HG02610 (cell line): Measurements from ENCODE around the gene DLG2.

Experiments used
- ATAC-seq: cut with Tn5 transposase; IDR thresholded peaks from one replicate; pipeline ENCODE4 v1.9.1; 2021; ENCODE audit warnings: mild to moderate bottlenecking, moderate library complexity; ENCODE audit not compliant: unreplicated experiment

Gene DLG2

DNA sequence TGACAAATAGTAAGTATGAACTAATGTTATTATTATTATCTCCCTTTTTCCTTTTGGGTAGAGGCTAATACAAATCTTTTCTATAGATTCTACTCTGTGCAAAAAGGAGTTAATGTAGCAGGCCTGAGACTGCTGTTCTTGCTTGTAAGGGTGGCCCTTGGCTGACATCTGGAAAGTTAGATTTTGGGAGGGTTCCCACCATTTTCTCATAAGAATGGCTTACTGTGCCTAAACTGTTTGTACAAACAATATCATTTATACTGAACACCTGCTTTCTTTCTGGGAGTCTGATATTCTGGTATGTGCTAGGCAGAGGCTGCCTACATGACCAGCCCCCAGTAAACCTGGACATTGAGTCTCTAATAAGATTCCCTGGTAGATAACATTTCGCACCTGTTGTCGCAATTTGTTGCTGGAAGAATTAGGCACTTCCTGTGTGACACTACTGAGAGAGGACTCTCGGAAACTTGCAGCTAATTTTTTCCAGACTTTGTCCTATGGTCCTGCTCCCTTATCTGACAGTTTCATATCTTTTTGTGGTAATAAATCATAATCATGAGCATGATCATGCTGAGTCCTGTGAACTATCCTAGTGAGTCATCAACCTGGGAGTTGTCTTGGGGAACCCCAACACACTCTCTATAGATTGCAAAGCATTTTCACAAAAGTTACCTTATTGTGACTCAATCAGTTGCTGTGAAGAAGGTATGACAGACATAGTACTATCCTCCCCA lies 2083.3 kb downstream of the DLG2 start:
- peak; percentile 60 for ATAC-seq

DNA sequence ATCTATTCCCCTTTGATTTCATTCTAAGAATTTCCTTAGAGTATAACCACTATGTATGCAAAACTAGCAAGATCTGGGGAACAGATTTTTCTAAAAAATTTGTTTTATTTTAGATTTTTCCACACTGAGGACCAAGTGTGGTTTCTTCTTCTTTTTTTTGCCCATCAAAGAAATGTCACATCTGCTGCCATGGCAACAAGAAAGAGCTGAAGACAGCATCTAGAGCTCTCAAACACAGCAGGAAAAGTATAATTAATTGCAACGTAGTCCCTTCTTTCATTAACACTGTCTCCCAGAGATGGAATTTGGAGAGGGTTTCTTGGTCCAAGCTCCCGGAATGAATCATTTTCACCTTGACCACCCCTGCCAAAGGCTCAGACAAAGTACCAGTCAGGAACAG lies 2084.3 kb downstream of the DLG2 start:
- no peak for ATAC-seq

- no peak for ATAC-seq
Measured at GRCh38 chr11:83540728-83541127, 2086.4 kb downstream of the DLG2 start.

- ATAC-seq = no peak
Measured at GRCh38 chr11:83540112-83540675, 2086.9 kb downstream of the DLG2 start.

- no peak for ATAC-seq
Measured at GRCh38 chr11:83538286-83538685, 2088.9 kb downstream of the DLG2 start.

DNA sequence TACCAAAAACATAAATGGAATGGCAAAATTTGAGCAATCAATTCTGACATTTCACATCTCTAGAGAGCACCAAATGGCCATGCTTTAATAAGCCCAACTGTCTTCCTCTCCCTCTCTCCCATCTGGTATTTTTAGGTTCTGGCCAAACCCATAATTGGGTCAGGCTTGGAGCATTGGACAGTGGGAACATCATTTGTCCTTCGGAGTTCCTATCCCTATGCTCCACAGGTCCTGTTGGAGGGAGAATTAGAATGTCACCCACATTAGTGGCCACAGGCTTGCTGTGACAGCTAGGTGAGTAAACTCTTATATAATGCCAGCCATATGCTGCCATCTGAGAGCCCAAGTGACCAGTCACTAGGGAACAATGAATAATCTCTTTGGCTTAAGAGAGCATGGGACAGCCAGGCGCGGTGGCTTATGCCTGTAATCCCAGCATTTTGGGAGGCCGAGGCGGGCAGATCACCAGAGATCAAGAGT lies 2090.0 kb downstream of the DLG2 start:
- ATAC-seq = no peak

GRCh38 chr11:83533166-83533565 lies 2094.0 kb downstream of the DLG2 start:
- no peak for ATAC-seq

DNA sequence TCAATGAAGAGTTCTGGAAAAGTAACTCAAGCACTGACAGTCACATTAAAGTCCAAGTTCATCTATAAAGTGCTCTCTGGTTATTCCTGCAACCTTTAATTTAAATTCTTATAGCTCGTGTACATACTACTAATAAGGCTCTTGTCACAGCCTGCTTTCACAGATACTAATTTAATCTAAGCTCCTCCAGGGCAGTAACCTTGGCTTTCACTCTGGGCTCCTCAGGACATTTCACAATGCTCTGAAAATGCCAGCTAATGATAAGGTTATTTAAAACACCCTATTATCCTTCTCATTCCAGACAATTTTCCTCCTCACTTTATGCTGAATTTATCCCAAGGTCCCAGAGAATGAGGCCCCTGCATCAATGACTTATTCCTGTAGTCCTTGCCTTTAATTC lies 2098.3 kb downstream of the DLG2 start:
- ATAC-seq = no peak

DNA sequence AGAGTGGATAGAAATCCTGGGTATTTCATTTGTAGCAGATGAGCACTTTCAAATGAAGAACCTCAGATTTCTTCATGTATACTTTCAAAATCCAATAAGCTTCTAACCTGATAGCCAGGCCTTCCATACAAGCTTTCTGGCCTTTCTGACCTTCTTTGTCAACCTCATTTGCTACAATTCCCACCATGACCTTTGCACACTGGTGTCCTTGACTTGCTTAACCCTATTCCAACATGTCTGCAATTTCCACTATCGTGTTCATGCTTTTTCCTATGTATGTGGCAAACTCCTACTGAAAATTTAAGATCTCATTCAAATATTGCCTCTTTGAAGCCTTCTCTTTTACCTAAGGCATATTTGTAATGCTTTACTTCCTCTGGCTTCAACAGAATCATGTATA lies 2098.9 kb downstream of the DLG2 start:
- no peak for ATAC-seq

GRCh38 chr11:83523676-83524075 lies 2103.5 kb downstream of the DLG2 start:
- ATAC-seq = no peak

- ATAC-seq = no peak
Measured at GRCh38 chr11:83522911-83523310, 2104.2 kb downstream of the DLG2 start.

GRCh38 chr11:83521647-83522596 lies 2105.2 kb downstream of the DLG2 start:
- ATAC-seq = no peak

DNA sequence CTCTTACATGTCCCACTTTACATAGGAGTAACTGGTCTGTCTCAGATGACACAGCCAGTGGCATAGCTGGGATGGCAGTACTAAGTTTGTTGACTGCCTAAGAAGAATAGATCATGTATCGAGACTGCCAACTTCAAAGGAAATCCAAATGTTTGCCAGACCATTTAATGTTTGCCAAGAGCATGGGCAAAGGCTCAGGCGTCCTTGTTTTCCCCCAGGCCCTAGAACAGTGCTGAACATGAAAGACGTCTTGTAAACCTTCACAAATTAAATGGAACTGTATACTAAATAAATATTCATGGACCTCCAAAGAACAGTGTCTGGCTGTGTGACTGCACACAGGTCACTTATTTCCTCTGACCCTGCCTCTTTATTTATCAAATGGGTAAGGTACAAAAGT lies 2106.3 kb downstream of the DLG2 start:
- ATAC-seq = no peak

DNA sequence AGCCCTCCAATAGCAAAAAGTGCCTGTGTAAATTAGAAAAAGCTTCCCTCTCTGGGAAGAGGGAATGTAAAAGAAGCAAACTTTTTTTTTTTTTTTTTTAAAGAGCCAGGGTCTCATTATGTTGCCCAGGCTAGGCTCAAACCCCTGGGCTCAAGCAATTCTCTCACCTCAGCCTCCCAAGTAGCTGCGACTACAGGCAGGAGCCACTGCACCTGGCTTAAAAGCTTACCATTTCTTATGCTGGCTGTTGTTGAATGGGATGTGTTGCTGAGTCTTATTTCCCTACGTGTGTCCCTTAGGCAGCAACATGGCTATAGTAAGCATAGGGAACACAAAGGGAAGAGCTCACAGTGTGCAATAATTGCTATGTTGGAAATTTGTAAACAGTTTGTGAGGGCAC lies 2115.5 kb downstream of the DLG2 start:
- ATAC-seq = no peak

GRCh38 chr11:83510530-83511460 lies 2116.3 kb downstream of the DLG2 start:
- ATAC-seq = no peak

DNA sequence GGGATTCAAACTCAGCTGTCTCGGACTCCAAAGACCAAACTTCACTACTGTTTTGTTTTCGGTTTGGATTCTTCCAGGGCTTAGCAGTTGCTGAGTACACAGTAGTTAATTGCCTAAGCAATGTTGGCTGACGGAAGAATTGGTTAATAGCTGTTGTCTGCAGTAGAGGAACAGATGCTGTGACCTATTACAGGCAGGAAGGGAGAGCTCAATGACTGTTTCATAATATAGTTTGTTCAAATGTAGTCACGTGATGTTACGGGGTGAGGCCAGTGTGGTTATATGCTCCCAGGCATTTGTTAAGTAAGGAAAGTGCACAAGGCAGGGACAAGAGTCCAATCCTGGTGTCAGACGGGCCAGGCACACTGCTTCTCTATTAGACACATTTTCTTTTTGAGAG lies 2118.3 kb downstream of the DLG2 start:
- no peak for ATAC-seq

- ATAC-seq = no peak
Measured at GRCh38 chr11:83502041-83502440, 2125.1 kb downstream of the DLG2 start.

DNA sequence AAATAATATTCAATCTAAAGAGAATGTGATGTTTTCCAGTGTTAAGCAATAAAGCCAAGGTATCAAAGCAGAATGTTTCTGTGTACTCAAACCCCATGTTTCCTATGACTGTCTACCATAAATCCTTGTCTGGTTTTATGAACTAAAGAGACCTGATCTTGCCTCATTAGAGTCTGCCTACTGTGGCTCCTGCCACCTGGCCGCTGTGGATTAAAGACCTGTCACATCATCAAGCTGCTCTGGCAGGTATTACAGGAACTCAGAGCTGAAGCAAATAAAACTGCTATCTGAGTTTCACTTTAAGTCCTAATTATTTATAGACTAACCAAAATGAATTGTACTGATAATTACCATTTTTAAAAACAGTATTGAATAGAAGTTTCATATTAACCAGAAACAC lies 2133.2 kb downstream of the DLG2 start:
- no peak for ATAC-seq

- ATAC-seq = no peak
Measured at GRCh38 chr11:83493034-83493433, 2134.1 kb downstream of the DLG2 start.

DNA sequence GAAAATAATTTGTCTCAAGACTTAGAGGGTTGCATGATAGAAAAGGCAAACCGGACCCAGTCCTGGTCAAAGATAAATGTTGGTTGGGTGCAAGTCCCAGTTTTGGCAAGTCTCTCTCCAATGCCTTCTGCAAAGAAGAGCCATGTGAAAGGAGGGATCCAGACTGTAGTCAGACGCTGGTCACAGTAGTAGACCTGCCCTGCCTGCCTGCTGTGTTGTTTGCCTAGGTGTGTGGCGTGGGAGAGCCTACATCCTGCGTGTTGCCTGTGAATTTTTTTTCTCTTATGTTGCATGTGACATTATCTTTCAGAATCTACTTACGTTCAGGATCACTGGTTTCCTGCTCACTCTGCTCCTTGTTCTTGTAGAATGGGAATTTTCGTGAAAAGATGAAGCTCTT lies 2143.3 kb downstream of the DLG2 start:
- no peak for ATAC-seq

DNA sequence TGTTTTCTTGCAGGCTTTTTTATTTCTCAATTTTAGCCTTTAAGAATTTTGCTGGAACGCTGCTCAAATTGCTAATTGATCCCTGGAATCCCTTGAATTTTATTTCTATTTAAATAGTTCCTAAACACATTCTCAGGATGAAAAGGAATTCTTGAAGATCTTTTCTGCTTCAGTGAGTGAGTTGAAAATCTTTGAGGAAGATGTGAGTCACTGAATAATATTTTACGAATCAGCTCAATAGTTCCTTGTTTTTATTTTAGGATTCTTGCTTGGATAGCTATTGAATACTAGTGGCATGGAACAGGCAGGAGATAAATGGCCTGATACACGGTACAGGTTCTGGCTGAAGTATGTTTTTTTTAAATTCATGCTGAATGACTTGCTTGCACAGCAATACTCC lies 2146.3 kb downstream of the DLG2 start:
- no peak for ATAC-seq
